Measurements from ENCODE around the gene PRSS57. TPM values are rescaled to one million over a fixed set of nuclear protein-coding genes. Genes with fewer than 3 reads are reported as not detected.

Gene PRSS57
- total RNA-seq, 1 experiment from 2014 or later, result not detected

- POLR2A ChIA-PET (ENCODE audit: unreplicated experiment), result no interaction called here
- H3K36me3 ChIP-seq (ENCODE audit: low read depth, low read length), result no peaks in the 10 kb centered on the region
- DNase-seq (no peak), ATAC-seq (no peak)
- no peak overlapping the region for H3K9ac ChIP-seq (ENCODE audit: low read length)
- H3K9me3 ChIP-seq (ENCODE audit: low read length), result no peaks in the 10 kb centered on the region
- no peak overlapping the region for H3K4me3 ChIP-seq (ENCODE audit: low read length)
- H3K4me2 ChIP-seq (ENCODE audit: low read length), result no peak overlapping the region
- intact Hi-C loops (cut with micrococcal nuclease), result no loop called here
- CTCF ChIA-PET, result no interaction called here
- no peaks in the 10 kb centered on the region for H3K9me2 ChIP-seq (replicated peaks; ENCODE audit: low read length)
- TF ChIP-seq EZH2 (IDR thresholded peaks at IDR 0.05; ENCODE audit: low read length, unreplicated experiment) (no peak), CTCF (conservative IDR thresholded peaks at IDR 0.05; ENCODE audit: low read depth, low read length) (no peak), EZH2phosphoT487 (IDR thresholded peaks at IDR 0.05; ENCODE audit: borderline replicate concordance, low read length) (no peak)
- no TSS peak for BruUV-seq (replicated peaks)
- no peaks in the 10 kb centered on the region for H3K27me3 ChIP-seq (ENCODE audit: low read length)
- H3K79me2 ChIP-seq (ENCODE audit: low read length), result no peaks in the 10 kb centered on the region
- H2AFZ ChIP-seq (ENCODE audit: low read length), result no peak overlapping the region
- H4K20me1 ChIP-seq (ENCODE audit: low read length), result no peaks in the 10 kb centered on the region
- H3K4me1 ChIP-seq (ENCODE audit: insufficient read depth, low read length), result no peaks in the 10 kb centered on the region
- H3F3A ChIP-seq (ENCODE audit: low read length, unreplicated experiment), result no peaks in the 10 kb centered on the region
- no peak overlapping the region for H3K27ac ChIP-seq (ENCODE audit: low read length)
These were observed 49.1 kb downstream of the PRSS57 start for GRCh38 chr19:645912-646778.

- DNase-seq (no peak), ATAC-seq (no peak)
- intact Hi-C loops (cut with micrococcal nuclease), result no loop called here
- CTCF ChIA-PET, result no interaction called here
- H3K27ac ChIP-seq (ENCODE audit: low read length), result no peak overlapping the region
- H3K9ac ChIP-seq (ENCODE audit: low read length), result no peak overlapping the region
- H3K36me3 ChIP-seq (ENCODE audit: low read depth, low read length), result no peaks in the 10 kb centered on the region
- H3K4me2 ChIP-seq (ENCODE audit: low read length), result no peak overlapping the region
- no peaks in the 10 kb centered on the region for H3K9me2 ChIP-seq (replicated peaks; ENCODE audit: low read length)
- H4K20me1 ChIP-seq (ENCODE audit: low read length), result no peaks in the 10 kb centered on the region
- POLR2A ChIA-PET (ENCODE audit: unreplicated experiment), result no interaction called here
- no peaks in the 10 kb centered on the region for H3K79me2 ChIP-seq (ENCODE audit: low read length)
- no peak for TF ChIP-seq EZH2phosphoT487 (IDR thresholded peaks at IDR 0.05; ENCODE audit: borderline replicate concordance, low read length)
- no peak for TF ChIP-seq EZH2 (IDR thresholded peaks at IDR 0.05; ENCODE audit: low read length, unreplicated experiment)
- TF ChIP-seq CTCF (conservative IDR thresholded peaks at IDR 0.05; ENCODE audit: low read depth, low read length), result no peak
- H3K4me3 ChIP-seq (ENCODE audit: low read length), result no peak overlapping the region
- no TSS peak for BruUV-seq (replicated peaks)
- no peak overlapping the region for H2AFZ ChIP-seq (ENCODE audit: low read length)
- no peaks in the 10 kb centered on the region for H3K9me3 ChIP-seq (ENCODE audit: low read length)
- no peaks in the 10 kb centered on the region for H3F3A ChIP-seq (ENCODE audit: low read length, unreplicated experiment)
- no peaks in the 10 kb centered on the region for H3K27me3 ChIP-seq (ENCODE audit: low read length)
- no peaks in the 10 kb centered on the region for H3K4me1 ChIP-seq (ENCODE audit: insufficient read depth, low read length)
These were observed 50.5 kb downstream of the PRSS57 start for GRCh38 chr19:644789-645188.

GRCh38 chr19:644363-644762 lies 50.9 kb downstream of the PRSS57 start:
- H3K27ac ChIP-seq (ENCODE audit: low read length), result no peak overlapping the region
- no peaks in the 10 kb centered on the region for H3K4me1 ChIP-seq (ENCODE audit: insufficient read depth, low read length)
- intact Hi-C loops (cut with micrococcal nuclease), result no loop called here
- no TSS peak for BruUV-seq (replicated peaks)
- no peak for TF ChIP-seq EZH2 (IDR thresholded peaks at IDR 0.05; ENCODE audit: low read length, unreplicated experiment)
- no peak for TF ChIP-seq CTCF (conservative IDR thresholded peaks at IDR 0.05; ENCODE audit: low read depth, low read length)
- no peak for TF ChIP-seq EZH2phosphoT487 (IDR thresholded peaks at IDR 0.05; ENCODE audit: borderline replicate concordance, low read length)
- H3K9me3 ChIP-seq (ENCODE audit: low read length), result no peaks in the 10 kb centered on the region
- no peaks in the 10 kb centered on the region for H3K36me3 ChIP-seq (ENCODE audit: low read depth, low read length)
- H2AFZ ChIP-seq (ENCODE audit: low read length), result no peak overlapping the region
- no peaks in the 10 kb centered on the region for H3K9me2 ChIP-seq (replicated peaks; ENCODE audit: low read length)
- DNase-seq (no peak), ATAC-seq (no peak)
- POLR2A ChIA-PET (ENCODE audit: unreplicated experiment), result no interaction called here
- H4K20me1 ChIP-seq (ENCODE audit: low read length), result no peaks in the 10 kb centered on the region
- no peak overlapping the region for H3K9ac ChIP-seq (ENCODE audit: low read length)
- H3K4me3 ChIP-seq (ENCODE audit: low read length), result no peak overlapping the region
- no peaks in the 10 kb centered on the region for H3K27me3 ChIP-seq (ENCODE audit: low read length)
- H3F3A ChIP-seq (ENCODE audit: low read length, unreplicated experiment), result no peaks in the 10 kb centered on the region
- no peak overlapping the region for H3K4me2 ChIP-seq (ENCODE audit: low read length)
- no peaks in the 10 kb centered on the region for H3K79me2 ChIP-seq (ENCODE audit: low read length)
- CTCF ChIA-PET, result no interaction called here

All from PC-3 (cell line).